SJCRH30 (cell line): ENCODE measurements around the gene CRACR2A. TPM values are rescaled to one million over a fixed set of nuclear protein-coding genes. Genes with fewer than 3 reads are reported as not detected.

ENCODE experiments used
- DNase-seq, 2 experiments: peaks; one replicate each; pipeline ENCODE4 v3.0.0-alpha.2; 2015 to 2020
- H3K27ac ChIP-seq: fragments of 250-450 bp; sonication (Bioruptor Pico); 2 replicates; pipeline ENCODE4 v1.5.1; 2020; ENCODE audit warnings: mild to moderate bottlenecking, moderate library complexity
- H3K27me3 ChIP-seq: fragments of 250-450 bp; sonication (Bioruptor Pico); 2 replicates; pipeline ENCODE4 v1.5.1; 2020; ENCODE audit warnings: mild to moderate bottlenecking, moderate library complexity
- H3K36me3 ChIP-seq: fragments of 250-450 bp; sonication (Bioruptor Pico); 2 replicates; pipeline ENCODE4 v1.5.1; 2020; ENCODE audit warnings: mild to moderate bottlenecking, moderate library complexity
- H3K4me1 ChIP-seq: fragments of 250-450 bp; sonication (Bioruptor Pico); 2 replicates; pipeline ENCODE4 v1.5.1; 2020; ENCODE audit warnings: mild to moderate bottlenecking, moderate library complexity
- H3K4me3 ChIP-seq: fragments of 250-450 bp; sonication (Bioruptor Pico); 2 replicates; pipeline ENCODE4 v1.5.1; 2020; ENCODE audit warnings: mild to moderate bottlenecking, moderate library complexity
- H3K9me3 ChIP-seq: fragments of 250-450 bp; sonication (Bioruptor Pico); replicated peaks from 2 replicates; pipeline ENCODE4 v1.5.1; 2020; ENCODE audit warnings: mild to moderate bottlenecking, moderate library complexity
- total RNA-seq: library from RNA; depleted of rRNA; stranded (reverse); fragments of >200 nt; shearing (Covaris generic); gene quantifications from 2 replicates; pipeline ENCODE4 v1.2.3, GENCODE V29; 2014

The CRACR2A gene
- total RNA-seq, 1 experiment from 2014 or later, result 16.1 TPM

DNA sequence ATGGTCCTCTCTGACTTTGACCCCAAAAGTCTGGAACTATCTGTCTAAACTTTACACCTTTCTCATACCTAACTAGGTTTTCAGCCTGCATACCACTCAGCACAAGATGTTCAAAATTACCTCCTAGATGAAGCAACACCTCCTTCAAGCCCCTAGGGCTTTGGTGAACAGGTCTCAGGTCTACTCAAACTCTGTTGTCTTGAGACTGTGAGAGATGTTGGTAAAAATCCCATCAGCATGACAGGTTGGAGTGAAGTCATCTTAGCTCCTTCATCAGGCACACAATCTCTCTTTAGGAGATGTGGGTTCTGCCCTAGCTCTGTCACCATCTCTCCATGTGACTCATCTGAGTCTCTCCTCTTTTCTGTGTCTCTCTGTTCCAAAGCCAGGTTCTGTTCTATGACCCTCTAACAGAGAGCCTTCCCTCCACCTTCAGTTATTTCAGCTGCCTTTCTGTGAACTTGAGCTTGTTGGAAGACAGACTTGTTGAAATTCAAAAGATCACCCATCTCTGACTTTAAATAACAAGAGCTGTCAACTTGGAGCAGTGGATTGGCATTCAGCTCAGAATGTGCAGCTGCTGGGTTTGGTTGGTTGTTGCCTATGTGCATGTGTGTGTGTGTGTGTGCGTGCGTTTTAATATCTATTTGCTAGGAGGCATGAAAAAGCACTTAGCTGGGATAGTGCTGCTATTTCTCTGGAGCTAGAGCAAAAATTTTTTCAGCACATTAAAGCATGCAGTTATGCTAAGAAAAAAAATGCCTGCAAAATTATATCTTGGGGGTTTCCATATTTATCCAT lies 130.7 kb downstream of the CRACR2A start:
- Histone ChIP-seq H3K36me3 (no peaks in the 10 kb centered on the region), H3K27ac (no peak overlapping the region), H3K27me3 (no peaks in the 10 kb centered on the region), H3K4me1 (no peaks in the 10 kb centered on the region), H3K4me3 (no peak overlapping the region), H3K9me3 (no peaks in the 10 kb centered on the region)
- no peak for DNase-seq

- Histone ChIP-seq H3K36me3 (no peaks in the 10 kb centered on the region), H3K9me3 (no peaks in the 10 kb centered on the region), H3K27ac (no peak overlapping the region), H3K4me1 (no peaks in the 10 kb centered on the region), H3K27me3 (no peaks in the 10 kb centered on the region), H3K4me3 (no peak overlapping the region)
- DNase-seq, result no peak
Observed at GRCh38 chr12:3620856-3621255, 132.1 kb downstream of the CRACR2A start.

DNA sequence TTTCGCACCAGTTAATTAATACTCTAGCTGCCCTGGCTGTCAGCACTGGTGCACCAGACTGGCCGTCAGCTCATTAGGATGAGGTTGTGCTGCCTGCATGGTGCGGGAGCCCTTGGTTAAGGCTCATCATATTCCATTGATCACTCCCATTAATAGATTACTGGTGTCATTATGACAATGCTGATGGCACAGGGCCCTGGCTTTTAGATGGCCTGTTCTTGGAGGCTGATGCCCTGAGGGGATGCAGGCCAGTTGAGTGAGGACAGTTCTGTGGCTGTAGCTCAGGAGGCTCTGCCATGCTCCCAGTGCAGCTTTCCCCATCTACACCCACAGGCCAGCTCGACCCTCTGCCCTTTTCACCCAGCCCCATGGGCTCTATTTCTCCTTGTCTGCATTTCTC lies 135.3 kb downstream of the CRACR2A start:
- DNase-seq, result no peak
- H3K27me3 ChIP-seq, result no peaks in the 10 kb centered on the region
- no peak overlapping the region for H3K27ac ChIP-seq
- H3K4me1 ChIP-seq, result no peaks in the 10 kb centered on the region
- H3K4me3 ChIP-seq, result no peak overlapping the region
- H3K9me3 ChIP-seq, result no peaks in the 10 kb centered on the region
- H3K36me3 ChIP-seq, result no peaks in the 10 kb centered on the region

GRCh38 chr12:3615862-3616261 lies 137.0 kb downstream of the CRACR2A start:
- H3K27ac ChIP-seq, result no peak overlapping the region

DNA sequence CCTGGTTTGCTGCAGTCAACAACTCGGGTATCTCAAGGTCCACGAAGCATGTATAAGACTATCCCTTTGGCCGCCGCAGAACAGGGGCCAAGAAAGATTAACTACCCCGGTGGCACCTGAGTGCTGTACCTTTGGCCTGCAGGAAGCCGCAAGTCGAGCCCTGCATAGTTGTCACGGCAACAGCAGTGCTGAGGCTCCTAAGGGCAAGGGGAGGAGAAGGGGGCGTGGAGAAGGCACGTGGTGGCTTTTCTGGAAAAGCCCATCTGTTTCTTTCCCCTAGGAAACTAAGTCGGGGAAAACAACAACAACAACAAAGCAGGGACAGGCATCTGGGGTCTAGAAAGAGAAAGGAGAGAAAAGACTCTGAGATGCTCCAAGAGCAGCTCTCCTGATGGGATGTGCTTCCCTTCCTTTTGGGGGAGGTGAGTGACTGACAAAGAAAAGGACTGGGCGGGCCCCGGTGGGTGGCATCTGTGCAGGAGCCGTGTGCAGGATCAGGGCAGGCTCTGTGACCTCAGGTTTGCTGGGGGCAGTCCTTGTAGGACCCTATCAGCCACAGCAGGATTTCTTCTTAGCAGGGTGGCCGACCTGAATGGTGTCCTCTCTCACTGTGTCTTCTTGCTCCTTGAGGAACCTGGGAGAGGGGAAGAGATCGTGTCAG lies 138.0 kb downstream of the CRACR2A start:
- Histone ChIP-seq H3K27ac (no peak overlapping the region), H3K4me1 (no peaks in the 10 kb centered on the region), H3K36me3 (no peaks in the 10 kb centered on the region), H3K4me3 (no peak overlapping the region), H3K9me3 (no peaks in the 10 kb centered on the region; the same call in 1 of the 2 replicates), H3K27me3 (no peaks in the 10 kb centered on the region; the same call in 1 of the 2 replicates)
- no peak for DNase-seq

More at GRCh38 chr12:3615862-3616261, 137.0 kb downstream of the CRACR2A start:
- H3K4me3 ChIP-seq, result no peak overlapping the region
- no peaks in the 10 kb centered on the region; the same call in 1 of the 2 replicates for H3K27me3 ChIP-seq
- H3K9me3 ChIP-seq, result no peaks in the 10 kb centered on the region
- no peak for DNase-seq
- no peaks in the 10 kb centered on the region for H3K36me3 ChIP-seq
- H3K4me1 ChIP-seq, result no peaks in the 10 kb centered on the region

GRCh38 chr12:3613641-3614395 lies 139.1 kb downstream of the CRACR2A start:
- H3K36me3 ChIP-seq, result no peaks in the 10 kb centered on the region
- DNase-seq, result no peak
- no peaks in the 10 kb centered on the region; the same call in 1 of the 2 replicates for H3K9me3 ChIP-seq
- no peaks in the 10 kb centered on the region; the same call in 1 of the 2 replicates for H3K27me3 ChIP-seq
- H3K27ac ChIP-seq, result no peak overlapping the region
- H3K4me3 ChIP-seq, result no peak overlapping the region
- H3K4me1 ChIP-seq, result no peaks in the 10 kb centered on the region

DNA sequence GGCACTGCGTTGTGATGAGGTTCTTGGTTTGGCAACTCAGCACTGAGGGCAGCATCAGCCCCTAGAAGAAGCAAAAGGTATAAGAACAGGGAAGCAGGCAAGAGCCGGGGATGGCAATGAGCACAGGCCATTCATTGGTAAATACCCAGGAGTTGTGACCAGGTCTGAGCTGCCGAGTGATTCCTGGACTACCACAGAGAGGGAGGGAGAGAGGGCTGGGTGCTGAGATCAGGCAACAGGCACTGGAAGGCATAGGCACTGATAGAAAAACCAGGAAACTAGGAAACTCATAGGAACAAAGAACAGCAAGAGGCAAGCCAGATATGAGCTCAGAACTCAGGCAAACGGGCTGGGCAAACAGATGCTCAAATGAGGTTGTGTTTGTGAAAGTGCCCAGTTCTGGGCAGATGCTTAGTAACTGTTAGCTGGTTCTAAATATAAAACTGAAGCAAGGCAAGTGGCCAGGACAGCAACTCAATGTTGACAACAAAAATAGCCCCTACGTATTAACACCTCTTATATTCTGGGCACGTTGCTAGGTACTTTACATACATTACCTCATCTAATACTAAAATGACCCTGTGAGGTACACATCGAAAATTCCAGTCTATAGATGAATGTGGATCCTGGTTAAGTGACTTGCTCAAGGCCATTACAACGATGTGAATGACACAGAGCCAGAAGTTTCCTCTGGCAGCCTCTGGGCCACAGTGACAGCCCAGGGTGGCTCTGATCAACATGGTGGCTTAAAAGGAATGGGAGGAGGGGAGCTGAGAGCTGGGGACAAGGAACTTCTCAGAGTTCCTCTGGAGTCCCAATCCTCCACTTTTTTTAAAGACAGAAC lies 140.8 kb downstream of the CRACR2A start:
- no peak overlapping the region for H3K4me3 ChIP-seq
- H3K9me3 ChIP-seq, result no peaks in the 10 kb centered on the region; the same call in 1 of the 2 replicates
- no peaks in the 10 kb centered on the region; the same call in 1 of the 2 replicates for H3K27me3 ChIP-seq
- no peaks in the 10 kb centered on the region for H3K4me1 ChIP-seq
- H3K27ac ChIP-seq, result no peak overlapping the region
- no peaks in the 10 kb centered on the region for H3K36me3 ChIP-seq
- no peak for DNase-seq

GRCh38 chr12:3607821-3608220 lies 145.1 kb downstream of the CRACR2A start:
- DNase-seq, result no peak
- no peaks in the 10 kb centered on the region for H3K36me3 ChIP-seq
- peaks cover 7% of the 10 kb centered on the region; the same call in 1 of the 2 replicates for H3K27me3 ChIP-seq
- H3K4me3 ChIP-seq, result no peak overlapping the region
- no peak overlapping the region for H3K27ac ChIP-seq
- H3K9me3 ChIP-seq, result no peaks in the 10 kb centered on the region; the same call in 1 of the 2 replicates
- H3K4me1 ChIP-seq, result peaks cover 9% of the 10 kb centered on the region; the same call in 1 of the 2 replicates

GRCh38 chr12:3607039-3607720 lies 145.7 kb downstream of the CRACR2A start:
- DNase-seq, result no peak
- Histone ChIP-seq H3K9me3 (no peaks in the 10 kb centered on the region; the same call in 1 of the 2 replicates), H3K4me3 (no peak overlapping the region), H3K27ac (no peak overlapping the region), H3K36me3 (no peaks in the 10 kb centered on the region), H3K4me1 (peaks cover 9% of the 10 kb centered on the region; the same call in 1 of the 2 replicates), H3K27me3 (peaks cover 7% of the 10 kb centered on the region; the same call in 1 of the 2 replicates)

- Histone ChIP-seq H3K4me1 (peaks cover 9% of the 10 kb centered on the region; the same call in 1 of the 2 replicates), H3K27me3 (peaks cover 7% of the 10 kb centered on the region; the same call in 1 of the 2 replicates), H3K9me3 (no peaks in the 10 kb centered on the region; the same call in 1 of the 2 replicates), H3K36me3 (no peaks in the 10 kb centered on the region), H3K27ac (no peak overlapping the region), H3K4me3 (no peak overlapping the region)
- DNase-seq, result no peak
Observed at GRCh38 chr12:3606128-3606527, 146.8 kb downstream of the CRACR2A start.

DNA sequence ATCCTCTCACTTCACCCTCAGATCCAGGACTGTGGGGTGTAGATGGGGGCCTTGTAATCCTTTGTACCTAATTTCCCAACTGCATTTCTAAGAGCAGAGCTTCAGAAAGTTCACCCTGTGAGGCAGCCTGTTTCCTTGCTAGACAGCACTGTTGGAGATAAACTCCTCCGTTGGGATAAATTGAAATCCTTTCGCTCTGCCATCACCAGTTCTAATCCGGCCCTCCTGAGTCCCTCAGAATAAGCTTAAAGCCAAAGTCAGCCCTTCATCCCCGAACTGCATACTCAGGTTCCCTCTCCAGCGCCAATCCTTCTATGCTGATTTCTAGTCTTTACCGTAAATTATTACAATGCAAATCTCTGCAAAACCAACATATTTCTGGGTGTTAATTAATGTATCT lies 147.2 kb downstream of the CRACR2A start:
- H3K27me3 ChIP-seq, result peaks cover 7% of the 10 kb centered on the region; the same call in 1 of the 2 replicates
- no peaks in the 10 kb centered on the region; the same call in 1 of the 2 replicates for H3K9me3 ChIP-seq
- H3K4me3 ChIP-seq, result no peak overlapping the region
- DNase-seq, result no peak
- H3K4me1 ChIP-seq, result peaks cover 9% of the 10 kb centered on the region; the same call in 1 of the 2 replicates
- H3K36me3 ChIP-seq, result no peaks in the 10 kb centered on the region
- no peak overlapping the region for H3K27ac ChIP-seq

DNA sequence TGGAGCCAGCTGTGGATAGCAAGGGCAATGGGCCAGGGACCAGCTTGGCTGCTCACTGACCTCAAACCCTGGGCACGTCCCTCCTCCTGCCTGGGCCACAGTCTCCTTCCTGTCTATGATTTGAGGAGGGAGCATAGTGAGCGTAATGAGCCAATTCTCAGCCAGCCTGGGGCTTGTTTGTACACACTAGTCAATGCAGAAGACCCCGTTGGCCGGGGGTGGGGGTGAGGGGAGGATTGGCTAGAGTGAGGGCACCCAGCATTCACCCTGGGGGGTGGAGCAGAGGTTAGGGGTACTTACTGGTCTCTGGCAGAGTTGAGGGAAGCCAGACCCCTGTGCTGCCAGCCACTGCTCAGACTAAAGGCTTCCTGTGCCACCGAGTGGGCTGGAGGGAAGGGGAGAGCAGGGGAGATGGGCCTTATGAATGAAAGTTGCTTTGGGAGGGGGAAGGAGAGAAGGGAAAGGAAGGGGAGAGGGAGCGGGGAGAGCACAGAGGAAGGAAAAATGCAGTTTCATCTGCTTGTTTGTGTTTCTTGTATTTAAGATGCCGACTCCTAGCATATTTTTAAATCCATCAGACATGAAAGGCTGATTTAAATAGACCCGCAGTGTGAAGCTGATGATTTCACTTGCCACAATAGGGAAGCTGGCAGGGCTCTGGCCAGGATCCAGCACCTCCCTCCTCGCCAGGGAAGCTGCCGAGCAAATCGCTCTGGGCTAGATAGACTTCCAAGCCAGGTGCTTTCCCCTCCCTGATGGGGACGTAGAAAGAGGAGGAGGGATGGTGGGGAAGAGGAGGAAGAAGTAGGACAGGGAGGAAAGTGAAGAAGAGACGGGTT lies 147.9 kb downstream of the CRACR2A start:
- Histone ChIP-seq H3K27ac (no peak overlapping the region), H3K4me3 (no peak overlapping the region), H3K4me1 (peaks cover 13% of the 10 kb centered on the region; the same call in 1 of the 2 replicates), H3K36me3 (no peaks in the 10 kb centered on the region), H3K27me3 (peaks cover 7% of the 10 kb centered on the region; the same call in 1 of the 2 replicates), H3K9me3 (no peaks in the 10 kb centered on the region; the same call in 1 of the 2 replicates)
- DNase-seq, result peak; percentile 26 to 34
